Upper lobe of right lung (tissue), 1 donor: ENCODE measurements around the gene TMEM184B. TPM values are rescaled to one million over a fixed set of nuclear protein-coding genes. Genes with fewer than 3 reads are reported as not detected.

Source experiments
- ATAC-seq: fragments of 200-7000 bp; cut with Tn5 transposase; one replicate; pipeline ENCODE4 v1.9.1; 2020; ENCODE audit warnings: mild to moderate bottlenecking, moderate library complexity
- DNase-seq: peaks from one replicate; pipeline ENCODE4 v3.0.0-alpha.2; 2020
- H3K27ac ChIP-seq: fragments of 200-600 bp; one replicate; pipeline ENCODE4 v1.8.0; 2022
- H3K27me3 ChIP-seq: fragments of 200-600 bp; one replicate; pipeline ENCODE4 v1.8.0; 2022; ENCODE audit warnings: mild to moderate bottlenecking
- H3K36me3 ChIP-seq: fragments of 200-600 bp; one replicate; pipeline ENCODE4 v1.8.0; 2022
- H3K4me1 ChIP-seq: fragments of 200-600 bp; one replicate; pipeline ENCODE4 v1.8.0; 2022
- H3K4me3 ChIP-seq: fragments of 200-600 bp; one replicate; pipeline ENCODE4 v1.8.0; 2022; ENCODE audit warnings: mild to moderate bottlenecking
- H3K9me3 ChIP-seq: fragments of 200-600 bp; one replicate; pipeline ENCODE4 v1.8.0; 2022
- CTCF ChIP-seq: fragments of 200-600 bp; IDR thresholded peaks from one replicate; pipeline ENCODE4 v1.8.0; 2022; ENCODE audit warnings: antibody characterized with exemption
- intact Hi-C: fragments of 100-400 bp; cut with DNase I; formaldehyde crosslinking; loops from one replicate; pipeline ENCODE4 v1.11.0; 2022
- total RNA-seq: library from RNA; stranded (reverse); fragmentation: NEBNext Ultra II Directional; extraction: Animal tissue kit (Norgen Biotek cat#: 25700); gene quantifications from one replicate; pipeline ENCODE4 v1.2.1, GENCODE V29; 2021
- donor health status: DM: no; HTN: yes; CAD: no; lungs with severe emphysema.

The TMEM184B gene
- total RNA-seq, 1 donor from 2014 or later = 79.2 TPM

- Histone ChIP-seq H3K27me3 (no peaks in the 10 kb centered on the region), H3K9me3 (no peaks in the 10 kb centered on the region), H3K4me1 (peaks cover 36% of the 10 kb centered on the region), H3K27ac (peak overlapping the region; percentile 17), H3K36me3 (no peaks in the 10 kb centered on the region), H3K4me3 (no peak overlapping the region)
- no peak for ATAC-seq
- intact Hi-C loops = no loop called here
- no peak for DNase-seq
- TF ChIP-seq CTCF = no peak
Measured at GRCh38 chr22:38207898-38208432, 64.8 kb downstream of the TMEM184B start.

- ATAC-seq = no peak
- Histone ChIP-seq H3K27me3 (no peaks in the 10 kb centered on the region), H3K36me3 (no peaks in the 10 kb centered on the region), H3K4me3 (no peak overlapping the region), H3K9me3 (no peaks in the 10 kb centered on the region), H3K4me1 (peaks cover 36% of the 10 kb centered on the region), H3K27ac (peak overlapping the region; percentile 98)
- intact Hi-C loops = no loop called here
- DNase-seq = no peak
- no peak for TF ChIP-seq CTCF
Measured at GRCh38 chr22:38205261-38206128, 67.3 kb downstream of the TMEM184B start.

GRCh38 chr22:38204784-38205183, 68.0 kb downstream of the TMEM184B start:
- Histone ChIP-seq H3K27ac (peak overlapping the region; percentile 98), H3K9me3 (no peaks in the 10 kb centered on the region), H3K4me1 (peaks cover 36% of the 10 kb centered on the region), H3K4me3 (no peak overlapping the region), H3K36me3 (no peaks in the 10 kb centered on the region), H3K27me3 (no peaks in the 10 kb centered on the region)
- no peak for DNase-seq
- no peak for ATAC-seq
- TF ChIP-seq CTCF = no peak
- intact Hi-C loops = no loop called here

- peak overlapping the region; percentile 98 for H3K27ac ChIP-seq
- no peaks in the 10 kb centered on the region for H3K36me3 ChIP-seq
- H3K4me3 ChIP-seq = peak overlapping the region; percentile 88
- peaks cover 36% of the 10 kb centered on the region for H3K4me1 ChIP-seq
- intact Hi-C loops = no loop called here
- no peak for TF ChIP-seq CTCF
- ATAC-seq = no peak
- H3K27me3 ChIP-seq = no peaks in the 10 kb centered on the region
- DNase-seq = no peak
- H3K9me3 ChIP-seq = no peaks in the 10 kb centered on the region
Measured at GRCh38 chr22:38203855-38204514, 68.8 kb downstream of the TMEM184B start.

GRCh38 chr22:38203090-38203810, 69.6 kb downstream of the TMEM184B start:
- intact Hi-C loops = no loop called here

More at GRCh38 chr22:38203090-38203810, 69.6 kb downstream of the TMEM184B start:
- peak; percentile 38 for ATAC-seq
- no peaks in the 10 kb centered on the region for H3K36me3 ChIP-seq
- TF ChIP-seq CTCF = no peak
- peak overlapping the region; percentile 98 for H3K27ac ChIP-seq
- DNase-seq = peak; percentile 85
- H3K9me3 ChIP-seq = no peaks in the 10 kb centered on the region
- peaks cover 34% of the 10 kb centered on the region for H3K4me1 ChIP-seq
- peak overlapping the region; percentile 88 for H3K4me3 ChIP-seq
- no peaks in the 10 kb centered on the region for H3K27me3 ChIP-seq
